IMR-90 (cell line): ENCODE results near the gene EPS8. TPM values are rescaled to one million over a fixed set of nuclear protein-coding genes. Genes with fewer than 3 reads are reported as not detected.

ENCODE experiments used
- ATAC-seq: fragments of 200-7000 bp; cut with Tn5 transposase; 2 replicates; pipeline ENCODE4 v1.9.1; 2020; ENCODE audit warnings: low read depth, mild to moderate bottlenecking, moderate library complexity
- BruUV-seq: library from RNA; stranded (reverse); fragments of 400-500 nt; replicated peaks from 2 replicates; lab custom pipeline; 2021; lab: Mats Ljungman, UMichigan
- CTCF ChIA-PET: fragments of 300-600 bp; formaldehyde crosslinking; extraction: SDS; loops from one replicate; lab custom pipeline; 2021; ENCODE audit warnings: antibody characterized with exemption; lab: Yijun Ruan, JAX
- POLR2A ChIA-PET: fragments of 300-600 bp; sonication (Branson Sonifier 250); formaldehyde crosslinking; loops from one replicate; lab custom pipeline; 2022; ENCODE audit warnings: antibody characterized with exemption; ENCODE audit not compliant: unreplicated experiment; lab: Charles Lee
- DNase-seq: peaks from one replicate; pipeline ENCODE4 v3.0.0; 2013
- H2AFZ ChIP-seq: replicated peaks from 2 replicates; pipeline ENCODE3; 2013; ENCODE audit warnings: low read length, mild to moderate bottlenecking; ENCODE audit not compliant: poor library complexity
- H2AK5ac ChIP-seq: 2 replicates; pipeline ENCODE4 v1.6.1; 2013; ENCODE audit warnings: low read depth, low read length, inconsistent platforms
- H2AK9ac ChIP-seq: replicated peaks from 2 replicates; pipeline ENCODE3; 2013; ENCODE audit warnings: mild to moderate bottlenecking, low read depth, low read length, moderate library complexity; ENCODE audit not compliant: poor library complexity
- H2BK120ac ChIP-seq: 2 replicates; pipeline ENCODE4 v1.6.1; 2013; ENCODE audit warnings: low read depth, low read length, inconsistent platforms
- H2BK15ac ChIP-seq: 3 replicates; pipeline ENCODE4 v1.6.1; 2013; ENCODE audit warnings: low read depth, low read length, inconsistent platforms
- H2BK20ac ChIP-seq: 2 replicates; pipeline ENCODE4 v1.6.1; 2013; ENCODE audit warnings: low read depth, mild to moderate bottlenecking, inconsistent platforms, low read length, moderate library complexity
- H2BK5ac ChIP-seq: 2 replicates; pipeline ENCODE4 v1.6.1; 2013; ENCODE audit warnings: mild to moderate bottlenecking, low read depth, low read length, inconsistent platforms; ENCODE audit not compliant: poor library complexity, severe bottlenecking
- H3K14ac ChIP-seq: replicated peaks from 2 replicates; pipeline ENCODE4 v1.6.1; 2013; ENCODE audit warnings: low read depth, low read length, inconsistent platforms
- H3K18ac ChIP-seq: 2 replicates; pipeline ENCODE4 v1.6.1; 2013; ENCODE audit warnings: low read depth, low read length, control low read depth
- H3K23ac ChIP-seq: 2 replicates; pipeline ENCODE4 v1.6.1; 2013; ENCODE audit warnings: low read depth, low read length, inconsistent platforms
- H3K27ac ChIP-seq: 2 replicates; pipeline ENCODE4 v1.5.1; 2013; ENCODE audit warnings: mild to moderate bottlenecking, control low read depth, low read length; ENCODE audit not compliant: insufficient read depth
- H3K27me3 ChIP-seq: 2 replicates; pipeline ENCODE4 v1.6.1; 2013; ENCODE audit warnings: low read length; ENCODE audit not compliant: control insufficient read depth, insufficient read depth
- H3K36me3 ChIP-seq: 2 replicates; pipeline ENCODE4 v1.6.1; 2013; ENCODE audit warnings: low read length, mixed read lengths; ENCODE audit not compliant: control insufficient read depth, insufficient read depth
- H3K4ac ChIP-seq: 2 replicates; pipeline ENCODE4 v1.6.1; 2013; ENCODE audit warnings: low read depth, low read length, inconsistent platforms
- H3K4me1 ChIP-seq: 2 replicates; pipeline ENCODE4 v1.6.1; 2013; ENCODE audit warnings: low read length, mixed read lengths; ENCODE audit not compliant: control insufficient read depth, insufficient read depth
- H3K4me2 ChIP-seq: 2 replicates; pipeline ENCODE4 v1.6.1; 2013; ENCODE audit warnings: low read depth, mild to moderate bottlenecking, control low read depth, low read length, moderate library complexity
- H3K4me3 ChIP-seq: 2 replicates; pipeline ENCODE4 v1.5.1; 2013; ENCODE audit warnings: low read depth, mild to moderate bottlenecking, control low read depth, low read length, moderate library complexity; ENCODE audit not compliant: insufficient read depth
- H3K56ac ChIP-seq: 2 replicates; pipeline ENCODE4 v1.6.1; 2013; ENCODE audit warnings: low read length, inconsistent platforms; ENCODE audit not compliant: insufficient read depth; ENCODE audit errors: extremely low read depth
- H3K79me1 ChIP-seq, 2 experiments: 2 replicates each; pipeline ENCODE4 v1.6.1; 2013; ENCODE audit warnings: low read length in 2 of 2, inconsistent platforms in 1 of 2, low read depth in 1 of 2
- H3K9ac ChIP-seq: 2 replicates; pipeline ENCODE4 v1.6.1; 2013; ENCODE audit warnings: low read depth, low read length, control low read depth
- H3K9me1 ChIP-seq: 2 replicates; pipeline ENCODE4 v1.6.1; 2013; ENCODE audit warnings: low read length, inconsistent platforms; ENCODE audit not compliant: insufficient read depth
- H3K9me3 ChIP-seq: 2 replicates; pipeline ENCODE4 v1.6.1; 2013; ENCODE audit warnings: low read length; ENCODE audit not compliant: control insufficient read depth, insufficient read depth
- H4K20me1 ChIP-seq: 2 replicates; pipeline ENCODE4 v1.6.1; 2013; ENCODE audit warnings: low read length, inconsistent platforms; ENCODE audit not compliant: insufficient read depth
- H4K5ac ChIP-seq: 2 replicates; pipeline ENCODE4 v1.6.1; 2013; ENCODE audit warnings: mild to moderate bottlenecking, low read depth, low read length, control low read depth
- H4K8ac ChIP-seq, 2 experiments: 2 replicates each; pipeline ENCODE4 v1.6.1; 2013; ENCODE audit warnings: low read depth in 2 of 2, low read length in 2 of 2, control low read depth in 1 of 2, inconsistent platforms in 1 of 2
- H4K91ac ChIP-seq: 2 replicates; pipeline ENCODE4 v1.6.1; 2013; ENCODE audit warnings: low read depth, low read length, inconsistent platforms; ENCODE audit not compliant: insufficient read depth
- BHLHE40 ChIP-seq: fragments of 150-350 bp; IDR thresholded peaks from 2 replicates; pipeline ENCODE4 v1.6.1; 2016; ENCODE audit warnings: mild to moderate bottlenecking, low read depth, low read length
- CEBPB ChIP-seq: IDR thresholded peaks from 2 replicates; pipeline ENCODE4 v1.6.1; 2012; ENCODE audit warnings: low read depth, low read length, improper control_type of control experiment
- ELK1 ChIP-seq: fragments of 150-350 bp; IDR thresholded peaks from 2 replicates; pipeline ENCODE4 v1.6.1; 2016; ENCODE audit warnings: low read depth, mild to moderate bottlenecking, low read length, moderate library complexity, borderline replicate concordance
- FOS ChIP-seq: fragments of 150-350 bp; IDR thresholded peaks from 2 replicates; pipeline ENCODE4 v1.6.1; 2016; ENCODE audit warnings: low read depth, low read length
- MAZ ChIP-seq: IDR thresholded peaks from 2 replicates; pipeline ENCODE4 v1.6.1; 2012; ENCODE audit warnings: low read depth, mild to moderate bottlenecking, low read length, improper control_type of control experiment, moderate library complexity, borderline replicate concordance
- NFE2L2 ChIP-seq: fragments of 150-350 bp; IDR thresholded peaks from 2 replicates; pipeline ENCODE4 v1.6.1; 2016; ENCODE audit warnings: low read depth, mild to moderate bottlenecking, low read length
- POLR2A ChIP-seq: IDR thresholded peaks from 2 replicates; pipeline ENCODE4 v1.6.1; 2012; ENCODE audit warnings: mild to moderate bottlenecking, low read depth, low read length
- WGBS, 2 experiments: methylation state at CpG; one replicate each; pipeline versions ENCODE4 v1.1.5 to v1.1.7; 2013; ENCODE audit warnings: missing lambda C conversion rate in 2 of 2; ENCODE audit not compliant: insufficient read length in 1 of 2; ENCODE audit errors: extremely low coverage in 2 of 2; 5-methylcytosine and 5-hydroxymethylcytosine counted together
- dilution Hi-C: fragments of 300-500 bp; cut with HindIII; formaldehyde crosslinking; loops from one replicate; pipeline ENCODE4 v1.14.3; 2018; ENCODE audit warnings: low sequenced_read_pairs; ENCODE audit not compliant: unreplicated experiment
- in situ Hi-C: fragments of 300-500 bp; cut with MboI; formaldehyde crosslinking; loops from 3 replicates; pipeline ENCODE4 v1.14.3; 2019; ENCODE audit warnings: low sequenced_read_pairs, inconsistent platforms, mixed read lengths
- intact Hi-C: fragments of 100-400 bp; cut with micrococcal nuclease; formaldehyde crosslinking; loops from 2 replicates; pipeline ENCODE4 v1.10.0; 2022
- polyA plus RNA-seq, 3 experiments: library from polyadenylated mRNA; depleted of rRNA; stranded (reverse); fragments of >200 nt; gene quantifications; 2 replicates each; pipeline ENCODE4 v1.2.3, GENCODE V29; 2012; ENCODE audit warnings: low replicate concordance in 1 of 3
- total RNA-seq: library from RNA; depleted of rRNA; stranded (reverse); fragments of >200 nt; gene quantifications from 2 replicates; pipeline ENCODE4 v1.2.3, GENCODE V29; 2012

EPS8 gene
- total and polyA plus RNA-seq, 2 of the 4 experiments (the other 2 are of a cell fraction), result 45.1 to 104 TPM

DNA sequence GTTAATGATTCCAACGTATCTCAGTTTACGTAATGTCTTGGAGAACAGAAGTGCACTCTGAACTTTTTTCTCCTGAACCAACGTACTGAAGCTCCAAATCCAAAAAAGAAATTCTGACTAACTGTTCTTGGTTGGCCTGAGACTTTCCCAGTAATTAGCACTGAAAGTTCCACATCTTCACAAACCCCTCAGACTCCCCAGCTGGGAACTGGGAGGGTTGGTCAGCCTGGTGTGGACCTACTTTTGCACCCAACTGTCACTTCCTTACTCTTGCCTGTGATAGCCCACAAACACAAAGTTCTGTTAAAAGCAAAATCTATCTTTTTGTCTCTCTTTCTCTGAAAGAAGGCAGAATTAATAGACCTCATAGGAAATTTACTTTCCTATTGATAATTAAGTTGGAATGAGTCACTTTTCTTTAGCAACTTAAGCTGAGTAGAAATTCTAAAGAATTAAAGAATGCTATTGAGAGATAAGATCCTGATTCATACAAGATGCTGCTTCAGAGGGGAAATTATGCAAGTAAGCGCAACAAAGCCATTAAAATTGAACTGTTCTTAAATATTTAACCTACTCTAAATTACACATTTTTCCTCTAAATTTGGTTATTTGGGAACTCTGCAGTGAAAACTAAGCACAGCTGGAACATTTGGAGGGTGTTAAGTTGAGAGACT, 155.0 kb downstream of the EPS8 start:
- H3K36me3 ChIP-seq, result peaks cover 4% of the 10 kb centered on the region
- no TSS peak for BruUV-seq
- peak overlapping the region; percentile 81 for H2BK15ac ChIP-seq
- peak overlapping the region; percentile 52; the same call in 1 of the 2 replicates for H4K5ac ChIP-seq
- no peak for ATAC-seq
- H3K4me1 ChIP-seq, result peaks cover 24% of the 10 kb centered on the region
- H3K4me3 ChIP-seq, result no peak overlapping the region
- peak overlapping the region; percentile 62 for H3K18ac ChIP-seq
- H2BK120ac ChIP-seq, result peak overlapping the region; percentile 54; the same call in 1 of the 2 replicates
- no peak overlapping the region for H3K4me2 ChIP-seq
- peak overlapping the region; percentile 55; the same call in 1 of the 2 replicates for H3K4ac ChIP-seq
- no peak overlapping the region for H3K9ac ChIP-seq
- H3K27me3 ChIP-seq, result no peaks in the 10 kb centered on the region
- in situ Hi-C loops (no loop called here), intact Hi-C loops (no loop called here), dilution Hi-C loops (no loop called here)
- H4K8ac ChIP-seq, result peak overlapping the region in 1 of 2 experiments; percentile 32; a peak in 1 of 4 replicates
- peak overlapping the region; percentile 80 for H2BK20ac ChIP-seq
- H2AK9ac ChIP-seq, result no peak overlapping the region
- H3K23ac ChIP-seq, result no peak overlapping the region
- no peak overlapping the region for H3K56ac ChIP-seq
- peaks cover 17% of the 10 kb centered on the region for H3K9me1 ChIP-seq
- no CpG with 5 or more reads among the region's 4 CpGs for whole genome bisulfite sequencing, 2 experiments
- H2AK5ac ChIP-seq, result peak overlapping the region; percentile 31; the same call in 1 of the 2 replicates
- H3K14ac ChIP-seq, result peak overlapping the region; percentile 43; the same call in 1 of the 2 replicates
- DNase-seq, result peak; percentile 70
- H2AFZ ChIP-seq, result no peak overlapping the region
- ChIA-PET POLR2A (no interaction called here), CTCF (no interaction called here)
- no peaks in the 10 kb centered on the region for H3K9me3 ChIP-seq
- peak overlapping the region; percentile 39; the same call in 1 of the 2 replicates for H4K91ac ChIP-seq
- peak overlapping the region; percentile 51 for H2BK5ac ChIP-seq
- TF ChIP-seq ELK1 (no peak), NFE2L2 (no peak), MAZ (no peak), CEBPB (peak; percentile 76), BHLHE40 (no peak), FOS (peak; percentile 39; the same call in 1 of the 2 replicates), POLR2A (no peak)
- no peaks in the 10 kb centered on the region for H4K20me1 ChIP-seq
- H3K27ac ChIP-seq, result peak overlapping the region; percentile 57; the same call in 1 of the 2 replicates
- H3K79me1 ChIP-seq, result peaks cover 4 to 30% of the 10 kb centered on the region in 2 experiments; a peak in 3 of 4 replicates
